A549 (cell line): ENCODE results near the gene WDR43. TPM values are rescaled to one million over a fixed set of nuclear protein-coding genes. Genes with fewer than 3 reads are reported as not detected.

Experiments used
- ATAC-seq, 2 experiments: fragments of 200-7000 bp in 1 of 2; fragments of >200 bp in 1 of 2; cut with Nextera tagmentation in 1 of 2; cut with Tn5 transposase in 1 of 2; 3 replicates each; pipeline versions ENCODE4 v1.8.0 to v1.9.1; 2018 to 2020; ENCODE audit warnings: mild to moderate bottlenecking in 1 of 2, moderate library complexity in 1 of 2
- CTCF ChIA-PET: fragments of 300-600 bp; sonication (Branson Sonifier 250); formaldehyde crosslinking; extraction: SDS; loops from one replicate; lab custom pipeline; 2021; ENCODE audit warnings: antibody characterized with exemption, inconsistent platforms; lab: Yijun Ruan, JAX
- POLR2A ChIA-PET: fragments of 350-600 bp; formaldehyde crosslinking; extraction: SDS; loops from one replicate; lab custom pipeline; 2021; ENCODE audit warnings: antibody characterized with exemption, inconsistent platforms; lab: Yijun Ruan, JAX
- DNase-seq, 2 experiments: peaks; one replicate each; pipeline versions ENCODE4 v3.0.0 to v3.0.0-alpha.2; 2011 to 2016; ENCODE audit warnings: low read depth in 1 of 2, low spot score in 1 of 2
- FAIRE-seq: peaks from 2 replicates; lab custom pipeline; 2011; peaks lifted over from hg19 to GRCh38; lab: Jason Lieb, UNC
- H3K27ac ChIP-seq, 2 experiments: fragments of >200 bp; sonication (Bioruptor Twin); formaldehyde crosslinking; 3 replicates each; pipeline ENCODE4 v1.5.1; 2016 to 2017
- H3K4me1 ChIP-seq: fragments of >200 bp; sonication (Bioruptor Twin); formaldehyde crosslinking; 3 replicates; pipeline ENCODE4 v1.6.1; 2016
- H3K4me2 ChIP-seq: fragments of >200 bp; sonication (Bioruptor Twin); formaldehyde crosslinking; 3 replicates; pipeline ENCODE4 v1.6.1; 2016
- H3K4me3 ChIP-seq: fragments of >200 bp; sonication (Bioruptor Twin); formaldehyde crosslinking; 3 replicates; pipeline ENCODE4 v1.5.1; 2016
- H3K9me3 ChIP-seq: fragments of >200 bp; sonication (Bioruptor Twin); formaldehyde crosslinking; 3 replicates; pipeline ENCODE4 v1.6.1; 2016
- BHLHE40 ChIP-seq: IDR thresholded peaks from 2 replicates; pipeline ENCODE4 v1.6.1; 2012; ENCODE audit warnings: low read depth, low read length, inconsistent platforms
- CBX2 ChIP-seq: fragments of 200-600 bp; sonication (generic); IDR thresholded peaks from 2 replicates; pipeline ENCODE4 v1.6.1; 2016; ENCODE audit warnings: low read depth, mild to moderate bottlenecking, borderline replicate concordance
- CBX8 ChIP-seq: fragments of 200-600 bp; sonication (generic); IDR thresholded peaks from 2 replicates; pipeline ENCODE4 v1.6.1; 2016
- CEBPB ChIP-seq, 2 experiments: fragments of >200 bp in 1 of 2; sonication (Bioruptor Twin) in 1 of 2; formaldehyde crosslinking in 1 of 2; IDR thresholded peaks; 2 replicates each; pipeline ENCODE4 v1.6.1; 2012 to 2016
- CHD2 ChIP-seq: fragments of 150-350 bp; IDR thresholded peaks from 2 replicates; pipeline ENCODE4 v1.6.1; 2014; ENCODE audit warnings: low read length; ENCODE audit not compliant: partially characterized antibody
- EHF ChIP-seq: fragments of 250-450 bp; sonication (Bioruptor Pico); IDR thresholded peaks from 2 replicates; pipeline ENCODE4 v1.5.0; 2020; ENCODE audit warnings: mild to moderate bottlenecking
- EHMT2 ChIP-seq: fragments of 200-600 bp; sonication (generic); IDR thresholded peaks from 2 replicates; pipeline ENCODE4 v1.6.1; 2016; ENCODE audit warnings: antibody characterized with exemption, low read depth, mild to moderate bottlenecking, moderate library complexity
- EP300 ChIP-seq, 2 experiments: fragments of >200 bp; sonication (Bioruptor Twin); formaldehyde crosslinking; IDR thresholded peaks; 2 replicates in 1 of 2; 3 replicates in 1 of 2; pipeline ENCODE4 v1.6.1; 2016 to 2017
- FOSB ChIP-seq: fragments of 250-450 bp; sonication (Bioruptor Pico); IDR thresholded peaks from 2 replicates; pipeline ENCODE4 v1.5.0; 2020; ENCODE audit warnings: mild to moderate bottlenecking, moderate library complexity
- FOSL2 ChIP-seq, 2 experiments: fragments of 450-650 bp in 1 of 2; fragments of >200 bp in 1 of 2; sonication (Bioruptor Twin) in 1 of 2; formaldehyde crosslinking; IDR thresholded peaks; 2 replicates each; pipeline versions ENCODE4 v1.5.0 to v1.6.1; 2016 to 2020; ENCODE audit warnings: mild to moderate bottlenecking in 1 of 2, moderate library complexity in 1 of 2
- FOXS1 ChIP-seq: fragments of 250-450 bp; sonication (Bioruptor Pico); IDR thresholded peaks from 2 replicates; pipeline ENCODE4 v1.5.0; 2020; ENCODE audit warnings: mild to moderate bottlenecking, moderate library complexity
- GATA3 ChIP-seq: IDR thresholded peaks from 2 replicates; pipeline ENCODE4 v1.6.1; 2012; ENCODE audit warnings: borderline replicate concordance
- HDAC2 ChIP-seq: fragments of 200-600 bp; sonication (generic); IDR thresholded peaks from 2 replicates; pipeline ENCODE4 v1.6.1; 2016
- HOXB5 ChIP-seq: fragments of 250-450 bp; sonication (Bioruptor Pico); IDR thresholded peaks from 2 replicates; pipeline ENCODE4 v1.5.0; 2020; ENCODE audit warnings: mild to moderate bottlenecking, moderate library complexity
- JUN ChIP-seq, 2 experiments: fragments of >200 bp; sonication (Bioruptor Twin); formaldehyde crosslinking; IDR thresholded peaks; 2 replicates in 1 of 2; 3 replicates in 1 of 2; pipeline ENCODE4 v1.6.1; 2016 to 2017
- JUNB ChIP-seq: fragments of >200 bp; sonication (Bioruptor Twin); formaldehyde crosslinking; IDR thresholded peaks from 2 replicates; pipeline ENCODE4 v1.6.1; 2016
- KDM1A ChIP-seq: fragments of 200-600 bp; sonication (generic); IDR thresholded peaks from 2 replicates; pipeline ENCODE4 v1.6.1; 2016; ENCODE audit warnings: low read depth, mild to moderate bottlenecking
- NFE2L2 ChIP-seq: fragments of 150-350 bp; conservative IDR thresholded peaks from 2 replicates; pipeline ENCODE4 v1.6.1; 2014; ENCODE audit warnings: low read length
- RAD21 ChIP-seq, 2 experiments: fragments of >200 bp in 1 of 2; sonication (Bioruptor Twin) in 1 of 2; formaldehyde crosslinking in 1 of 2; IDR thresholded peaks in 1 of 2; conservative IDR thresholded peaks in 1 of 2; 2 replicates in 1 of 2; 3 replicates in 1 of 2; pipeline ENCODE4 v1.6.1; 2012 to 2018; ENCODE audit warnings: inconsistent platforms in 1 of 2
- RARB ChIP-seq: fragments of 250-450 bp; sonication (Bioruptor Pico); IDR thresholded peaks from 2 replicates; pipeline ENCODE4 v1.8.0; 2021; ENCODE audit warnings: mild to moderate bottlenecking, moderate library complexity
- RFX5 ChIP-seq: fragments of 450-650 bp; IDR thresholded peaks from 2 replicates; pipeline ENCODE4 v1.7.1; 2014; ENCODE audit warnings: antibody characterized with exemption, mild to moderate bottlenecking, moderate library complexity
- TP53 ChIP-seq: fragments of 250-450 bp; sonication (Bioruptor Pico); IDR thresholded peaks from 2 replicates; pipeline ENCODE4 v1.5.0; 2021; ENCODE audit warnings: mild to moderate bottlenecking, moderate library complexity
- ZNF302 ChIP-seq: fragments of 250-450 bp; sonication (Bioruptor Pico); IDR thresholded peaks from 2 replicates; pipeline ENCODE4 v1.9.0; 2021; ENCODE audit warnings: inconsistent platforms, mild to moderate bottlenecking, moderate library complexity
- WGBS: methylation state at CpG from one replicate; pipeline ENCODE4 v1.1.6; 2017; ENCODE audit errors: missing lambda C conversion rate; 5-methylcytosine and 5-hydroxymethylcytosine counted together
- polyA plus RNA-seq, 4 experiments: library from polyadenylated mRNA; depleted of rRNA in 3 of 4; stranded (reverse); fragments of >200 nt; fragmentation: RNase III in 1 of 4; extraction: RNeasy Plus Mini Kit Qiagen cat#74134 plus additional on column Dnase treatment in 1 of 4; gene quantifications; 2 replicates in 3 of 4; 3 replicates in 1 of 4; pipeline ENCODE4 v1.2.3, GENCODE V29; 2011 to 2017
- TF ChIP-seq, protein P1 (sequence below): fragments of 250-450 bp; sonication (Bioruptor Pico); IDR thresholded peaks from 2 replicates; pipeline ENCODE4 v1.5.0; 2020; ENCODE audit warnings: low read depth, mild to moderate bottlenecking, moderate library complexity
- TF ChIP-seq, protein P2 (sequence below): fragments of >200 bp; sonication (Bioruptor Twin); formaldehyde crosslinking; IDR thresholded peaks from 3 replicates; pipeline ENCODE4 v1.6.1; 2016
- TF ChIP-seq, protein P3 (sequence below): IDR thresholded peaks from 2 replicates; pipeline ENCODE4 v1.6.1; 2012
- TF ChIP-seq, protein P4 (sequence below): fragments of >200 bp; sonication (Bioruptor Twin); formaldehyde crosslinking; IDR thresholded peaks from 2 replicates; pipeline ENCODE4 v1.6.1; 2016
- TF ChIP-seq, protein P5 (sequence below): IDR thresholded peaks from 2 replicates; pipeline ENCODE4 v1.6.1; 2012
- TF ChIP-seq, protein P6 (sequence below): IDR thresholded peaks from 2 replicates; pipeline ENCODE4 v1.6.1; 2012; ENCODE audit warnings: low read depth, borderline replicate concordance

Gene WDR43
- polyA plus RNA-seq, 2 of the 4 experiments (the other 2 are of a cell fraction) = 71.8 to 256 TPM

DNA sequence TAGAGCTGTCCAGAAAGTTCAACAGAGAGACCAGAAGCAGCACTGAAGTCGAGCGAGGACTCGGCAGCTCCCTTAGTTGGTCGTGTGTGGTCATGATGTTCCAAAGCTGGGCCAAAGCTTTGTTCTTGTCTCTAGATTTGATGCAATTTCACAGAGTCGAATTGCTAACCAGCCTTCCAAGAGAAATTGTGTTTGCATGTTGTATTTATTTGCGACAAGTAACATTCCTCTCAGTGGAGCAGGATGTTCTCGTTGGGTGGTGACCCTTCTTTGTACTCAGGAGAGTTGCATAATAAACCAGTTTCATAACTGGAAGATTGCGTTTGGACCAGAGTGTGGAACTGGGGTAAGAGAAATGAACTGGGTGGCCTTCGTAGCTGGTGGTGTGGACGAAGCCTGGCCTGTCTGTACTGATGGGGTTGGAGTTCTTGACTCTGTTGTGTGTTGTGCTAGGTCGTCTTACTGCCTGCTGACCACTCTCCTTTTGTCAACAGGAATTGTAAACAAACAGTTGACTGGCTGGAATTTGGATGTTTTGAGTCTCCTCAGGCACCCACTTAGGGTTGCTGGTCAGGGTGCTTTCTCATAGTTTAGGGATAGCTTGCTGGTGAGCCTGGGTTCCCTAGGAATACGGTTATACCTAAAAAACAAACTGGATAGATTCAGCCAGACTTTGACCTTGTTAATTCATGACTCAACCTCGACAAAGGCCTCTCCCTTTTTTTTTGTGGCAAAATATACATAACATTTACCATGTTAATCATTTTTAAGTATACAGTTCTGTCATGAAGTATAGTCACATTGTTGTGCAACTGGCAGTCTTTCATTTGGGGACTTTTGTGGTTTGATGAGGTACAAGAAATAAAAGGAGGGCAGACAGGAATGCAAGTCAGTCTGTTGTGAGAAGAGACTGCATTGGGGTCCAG lies 57.7 kb downstream of the WDR43 start:
- H3K27ac ChIP-seq = peak overlapping the region; percentile 79 to 81
- peak in 1 of 2 experiments; percentile 73 for DNase-seq
- peak; percentile 60 to 71 for ATAC-seq
- no peak overlapping the region for H3K4me3 ChIP-seq
- peaks cover 35% of the 10 kb centered on the region for H3K4me1 ChIP-seq
- 29% methylated on average over 13 of the region's 13 CpGs for WGBS
- TF ChIP-seq, protein P1, sequence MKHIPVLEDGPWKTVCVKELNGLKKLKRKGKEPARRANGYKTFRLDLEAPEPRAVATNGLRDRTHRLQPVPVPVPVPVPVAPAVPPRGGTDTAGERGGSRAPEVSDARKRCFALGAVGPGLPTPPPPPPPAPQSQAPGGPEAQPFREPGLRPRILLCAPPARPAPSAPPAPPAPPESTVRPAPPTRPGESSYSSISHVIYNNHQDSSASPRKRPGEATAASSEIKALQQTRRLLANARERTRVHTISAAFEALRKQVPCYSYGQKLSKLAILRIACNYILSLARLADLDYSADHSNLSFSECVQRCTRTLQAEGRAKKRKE (CRISPR knock-in tag) = no peak
- TF ChIP-seq, protein P2, sequence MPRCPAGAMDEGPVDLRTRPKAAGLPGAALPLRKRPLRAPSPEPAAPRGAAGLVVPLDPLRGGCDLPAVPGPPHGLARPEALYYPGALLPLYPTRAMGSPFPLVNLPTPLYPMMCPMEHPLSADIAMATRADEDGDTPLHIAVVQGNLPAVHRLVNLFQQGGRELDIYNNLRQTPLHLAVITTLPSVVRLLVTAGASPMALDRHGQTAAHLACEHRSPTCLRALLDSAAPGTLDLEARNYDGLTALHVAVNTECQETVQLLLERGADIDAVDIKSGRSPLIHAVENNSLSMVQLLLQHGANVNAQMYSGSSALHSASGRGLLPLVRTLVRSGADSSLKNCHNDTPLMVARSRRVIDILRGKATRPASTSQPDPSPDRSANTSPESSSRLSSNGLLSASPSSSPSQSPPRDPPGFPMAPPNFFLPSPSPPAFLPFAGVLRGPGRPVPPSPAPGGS = no peak
- TF ChIP-seq, protein P3, sequence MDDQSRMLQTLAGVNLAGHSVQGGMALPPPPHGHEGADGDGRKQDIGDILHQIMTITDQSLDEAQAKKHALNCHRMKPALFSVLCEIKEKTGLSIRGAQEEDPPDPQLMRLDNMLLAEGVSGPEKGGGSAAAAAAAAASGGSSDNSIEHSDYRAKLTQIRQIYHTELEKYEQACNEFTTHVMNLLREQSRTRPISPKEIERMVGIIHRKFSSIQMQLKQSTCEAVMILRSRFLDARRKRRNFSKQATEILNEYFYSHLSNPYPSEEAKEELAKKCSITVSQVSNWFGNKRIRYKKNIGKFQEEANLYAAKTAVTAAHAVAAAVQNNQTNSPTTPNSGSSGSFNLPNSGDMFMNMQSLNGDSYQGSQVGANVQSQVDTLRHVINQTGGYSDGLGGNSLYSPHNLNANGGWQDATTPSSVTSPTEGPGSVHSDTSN = no peak
- TF ChIP-seq ZNF302 (CRISPR knock-in tag) (no peak), HDAC2 (no peak), BHLHE40 (no peak), GATA3 (no peak), EHMT2 (no peak), JUN (IDR thresholded peaks at IDR 0.05) (no peak; a peak in 2 of 5 replicates), RARB (CRISPR knock-in tag) (no peak), CBX2 (no peak), EHF (no peak), CBX8 (no peak), KDM1A (no peak), RFX5 (no peak), NFE2L2 (no peak), CEBPB (IDR thresholded peaks at IDR 0.05) (peak; percentile 87 to 88), RAD21 (conservative IDR thresholded peaks at IDR 0.05 in 1 of 2, IDR thresholded peaks at IDR 0.05 in 1 of 2) (no peak), EP300 (IDR thresholded peaks at IDR 0.05) (peak in 1 of 2 experiments; percentile 10; a peak in 1 of 5 replicates), TP53 (no peak), FOXS1 (CRISPR knock-in tag) (no peak), CHD2 (no peak), FOSB (CRISPR knock-in tag) (no peak), JUNB (no peak), FOSL2 (IDR thresholded peaks at IDR 0.05) (no peak), FOSL2 (CRISPR knock-in tag; IDR thresholded peaks at IDR 0.05) (0 out of 2 replicates have a peak, but pooled peaks have one; percentile 3), HOXB5 (CRISPR knock-in tag) (no peak)
- TF ChIP-seq, protein P4, sequence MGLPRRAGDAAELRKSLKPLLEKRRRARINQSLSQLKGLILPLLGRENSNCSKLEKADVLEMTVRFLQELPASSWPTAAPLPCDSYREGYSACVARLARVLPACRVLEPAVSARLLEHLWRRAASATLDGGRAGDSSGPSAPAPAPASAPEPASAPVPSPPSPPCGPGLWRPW = peak; percentile 35; the same call in 1 of the 2 replicates
- TF ChIP-seq, protein P5, sequence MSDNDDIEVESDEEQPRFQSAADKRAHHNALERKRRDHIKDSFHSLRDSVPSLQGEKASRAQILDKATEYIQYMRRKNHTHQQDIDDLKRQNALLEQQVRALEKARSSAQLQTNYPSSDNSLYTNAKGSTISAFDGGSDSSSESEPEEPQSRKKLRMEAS = no peak
- TF ChIP-seq, protein P6, sequence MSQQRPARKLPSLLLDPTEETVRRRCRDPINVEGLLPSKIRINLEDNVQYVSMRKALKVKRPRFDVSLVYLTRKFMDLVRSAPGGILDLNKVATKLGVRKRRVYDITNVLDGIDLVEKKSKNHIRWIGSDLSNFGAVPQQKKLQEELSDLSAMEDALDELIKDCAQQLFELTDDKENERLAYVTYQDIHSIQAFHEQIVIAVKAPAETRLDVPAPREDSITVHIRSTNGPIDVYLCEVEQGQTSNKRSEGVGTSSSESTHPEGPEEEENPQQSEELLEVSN = no peak
- peaks cover 22% of the 10 kb centered on the region for H3K9me3 ChIP-seq
- CTCF ChIA-PET = interaction anchor here (1.0 to 1.4 kb wide), 5 partner anchors 9 to 132 kb away, joined by 3 to 4 read pairs (median 3); no protein-coding TSS in a partner anchor
- H3K4me2 ChIP-seq = peak overlapping the region; percentile 78
- POLR2A ChIA-PET = no interaction called here
- no peak for FAIRE-seq
